Activated T-cell treated with anti-CD3 and anti-CD28 coated beads, Interleukin-2, amount 50 U/mL, for 72 hours (primary cell): ENCODE measurements around the gene TREH. TPM values are rescaled to one million over a fixed set of nuclear protein-coding genes. Genes with fewer than 3 reads are reported as not detected.
"Not testable (repeated sequence)": the region's sequence is repeated elsewhere in the genome, so short reads cannot be mapped to it uniquely, and the experiment has no call there.

Experiments
- ATAC-seq, 2 donors: fragments of 150-1000 bp; cut with Tn5 transposase; replicated peaks in 1 of 2; 2 replicates each; pipeline ENCODE4 v1.10.0; 2021; ENCODE audit warnings: moderate library complexity in 2 of 2, mild to moderate bottlenecking in 1 of 2
- DNase-seq, 2 donors: peaks; one replicate each; pipeline ENCODE4 v3.0.0; 2021 to 2022; ENCODE audit warnings: mixed read lengths in 1 of 2
- H3K27ac Mint-ChIP-seq: one replicate; pipeline ENCODE4 v1.8.0; 2022; ENCODE audit warnings: mild to moderate bottlenecking, moderate library complexity, mixed read lengths
- H3K27me3 Mint-ChIP-seq: one replicate; pipeline ENCODE4 v1.8.0; 2022; ENCODE audit warnings: low read depth, mixed read lengths
- H3K36me3 Mint-ChIP-seq, 2 donors: one replicate each; pipeline ENCODE4 v1.8.0; 2022; ENCODE audit warnings: mixed read lengths in 2 of 2, mild to moderate bottlenecking in 1 of 2; ENCODE audit not compliant: insufficient read depth in 2 of 2
- H3K4me1 Mint-ChIP-seq: one replicate; pipeline ENCODE4 v1.8.0; 2022; ENCODE audit warnings: low read depth, mixed read lengths
- H3K4me3 Mint-ChIP-seq, 2 donors: one replicate each; pipeline ENCODE4 v1.8.0; 2022; ENCODE audit warnings: mild to moderate bottlenecking in 2 of 2, mixed read lengths in 2 of 2, moderate library complexity in 2 of 2
- H3K9me3 Mint-ChIP-seq, 2 donors: one replicate each; pipeline ENCODE4 v1.8.0; 2022; ENCODE audit warnings: mixed read lengths in 2 of 2
- total RNA-seq, 2 donors: library from RNA; stranded (reverse); gene quantifications; one replicate each; pipeline ENCODE4 v1.2.3, GENCODE V29; 2022

The TREH gene
- total RNA-seq, 2 donors from 2014 or later = not detected

- H3K4me1 Mint-ChIP-seq = peaks cover 59% of the 10 kb centered on the region
- ATAC-seq (no peak), DNase-seq (no peak)
- no peaks in the 10 kb centered on the region for H3K27me3 Mint-ChIP-seq
- H3K36me3 Mint-ChIP-seq = no peaks in the 10 kb centered on the region
- no peaks in the 10 kb centered on the region for H3K9me3 Mint-ChIP-seq
- H3K27ac Mint-ChIP-seq = no peak overlapping the region
- peak overlapping the region; percentile 34 to 83 for H3K4me3 Mint-ChIP-seq
Observed at GRCh38 chr11:118690553-118691304, 11.3 kb upstream of the TREH start.

GRCh38 chr11:118689852-118690552 lies 10.6 kb upstream of the TREH start:
- H3K9me3 Mint-ChIP-seq = no peaks in the 10 kb centered on the region
- no peaks in the 10 kb centered on the region for H3K36me3 Mint-ChIP-seq
- no peaks in the 10 kb centered on the region for H3K27me3 Mint-ChIP-seq
- ATAC-seq (peak; percentile 91 to 92), DNase-seq (peak; percentile 89 to 90)
- peak overlapping the region; percentile 77 for H3K27ac Mint-ChIP-seq
- H3K4me1 Mint-ChIP-seq = peaks cover 52% of the 10 kb centered on the region
- peak overlapping the region; percentile 83 to 92 for H3K4me3 Mint-ChIP-seq

- Mint-ChIP-seq H3K4me1 (peaks cover 46% of the 10 kb centered on the region), H3K27ac (no peak overlapping the region), H3K4me3 (no peak overlapping the region), H3K9me3 (no peaks in the 10 kb centered on the region), H3K27me3 (no peaks in the 10 kb centered on the region), H3K36me3 (no peaks in the 10 kb centered on the region)
- DNase-seq (no peak), ATAC-seq (peak; percentile 15 to 17)
Observed at GRCh38 chr11:118689503-118689851, 10.0 kb upstream of the TREH start.

- Mint-ChIP-seq H3K4me1 (peaks cover 44% of the 10 kb centered on the region), H3K27ac (no peak overlapping the region), H3K36me3 (no peaks in the 10 kb centered on the region), H3K9me3 (no peaks in the 10 kb centered on the region), H3K27me3 (no peaks in the 10 kb centered on the region), H3K4me3 (peak overlapping the region in 1 of 2 donors; percentile 39)
- no peak for DNase-seq
- ATAC-seq = no peak
Observed at GRCh38 chr11:118688851-118689502, 9.5 kb upstream of the TREH start.

DNA sequence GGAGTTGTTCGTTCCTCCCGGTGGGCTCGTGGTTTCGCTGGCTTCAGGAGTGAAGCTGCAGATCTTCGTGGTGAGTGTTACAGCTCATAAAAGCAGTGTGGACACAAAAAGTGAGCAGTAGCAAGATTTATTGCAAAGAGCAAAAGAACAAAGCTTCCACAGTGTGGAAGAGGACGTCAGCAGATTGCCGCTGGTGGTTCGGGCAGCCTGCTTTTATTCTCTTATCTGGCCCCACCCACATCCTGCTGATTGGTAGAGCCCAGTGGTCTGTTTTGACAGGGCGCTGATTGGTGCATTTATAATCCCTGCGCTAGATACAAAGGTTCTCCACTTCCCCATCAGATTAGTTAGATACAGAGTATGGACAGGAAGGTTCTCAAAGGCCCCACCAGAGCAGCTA lies 8.9 kb upstream of the TREH start:
- Mint-ChIP-seq H3K4me1 (peaks cover 38% of the 10 kb centered on the region), H3K4me3 (peak overlapping the region; percentile 39 to 44)
- not testable (repeated sequence) for H3K27me3 Mint-ChIP-seq, ATAC-seq, H3K36me3 Mint-ChIP-seq, H3K27ac Mint-ChIP-seq, DNase-seq, H3K9me3 Mint-ChIP-seq

GRCh38 chr11:118687906-118688305 lies 8.5 kb upstream of the TREH start:
- H3K36me3 Mint-ChIP-seq = no peaks in the 10 kb centered on the region

DNA sequence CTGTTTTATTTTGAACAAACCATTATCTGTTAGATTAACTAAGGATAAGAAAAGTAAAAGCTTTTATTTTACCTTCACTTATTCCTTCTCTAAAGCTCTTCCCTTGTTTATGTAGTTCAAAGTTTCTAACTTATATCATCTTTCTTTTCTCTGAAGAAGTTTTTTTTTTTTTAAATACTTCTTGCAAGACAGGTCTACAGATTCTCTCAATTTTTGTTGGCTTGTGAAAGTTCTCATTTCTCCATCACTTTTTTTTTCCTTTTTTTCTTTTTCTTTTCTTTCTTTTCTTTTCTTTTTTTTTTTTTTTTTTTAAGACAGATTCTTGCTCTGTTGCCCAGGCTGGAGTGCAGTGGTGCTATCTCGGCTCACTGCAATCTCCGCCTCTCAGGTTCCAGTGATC lies 4.7 kb upstream of the TREH start:
- Mint-ChIP-seq H3K4me1 (peaks cover 5% of the 10 kb centered on the region), H3K27me3 (no peaks in the 10 kb centered on the region), H3K36me3 (no peaks in the 10 kb centered on the region), H3K27ac (no peak overlapping the region), H3K4me3 (no peak overlapping the region), H3K9me3 (no peaks in the 10 kb centered on the region)
- DNase-seq (no peak), ATAC-seq (no peak)

More at GRCh38 chr11:118687906-118688305, 8.5 kb upstream of the TREH start:
- H3K4me1 Mint-ChIP-seq = peaks cover 34% of the 10 kb centered on the region
- no peak overlapping the region for H3K27ac Mint-ChIP-seq
- H3K9me3 Mint-ChIP-seq = no peaks in the 10 kb centered on the region
- H3K4me3 Mint-ChIP-seq = peak overlapping the region in 1 of 2 donors; percentile 44
- H3K27me3 Mint-ChIP-seq = no peaks in the 10 kb centered on the region
- ATAC-seq = no peak
- DNase-seq = no peak

DNA sequence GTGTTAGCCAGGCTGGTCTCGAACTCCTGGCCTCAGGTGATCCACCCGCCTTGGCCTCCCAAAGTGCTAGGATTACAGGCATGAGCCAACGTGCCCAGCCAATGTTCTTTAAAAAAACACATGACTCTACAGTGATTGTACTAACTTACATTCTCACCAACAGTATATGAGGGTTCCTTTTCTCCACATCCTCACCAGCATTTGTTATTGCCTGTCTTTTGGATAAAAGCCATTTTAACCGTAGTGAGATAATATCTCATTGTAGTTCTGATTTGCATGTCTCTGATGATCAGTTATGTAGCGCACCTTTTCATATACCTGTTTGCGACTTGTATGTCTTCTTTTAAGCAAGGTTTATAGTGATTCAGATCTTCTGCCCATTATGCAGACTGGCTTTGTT lies 3.5 kb upstream of the TREH start:
- H3K9me3 Mint-ChIP-seq, H3K27me3 Mint-ChIP-seq, H3K4me3 Mint-ChIP-seq, DNase-seq, H3K36me3 Mint-ChIP-seq, H3K4me1 Mint-ChIP-seq, H3K27ac Mint-ChIP-seq, ATAC-seq: not testable (repeated sequence)

GRCh38 chr11:118682372-118682771 lies 2.9 kb upstream of the TREH start:
- H3K9me3 Mint-ChIP-seq = no peaks in the 10 kb centered on the region
- no peaks in the 10 kb centered on the region for H3K36me3 Mint-ChIP-seq
- H3K4me3 Mint-ChIP-seq = no peak overlapping the region
- no peak overlapping the region for H3K27ac Mint-ChIP-seq
- no peaks in the 10 kb centered on the region for H3K27me3 Mint-ChIP-seq
- H3K4me1 Mint-ChIP-seq = no peaks in the 10 kb centered on the region
- no peak for DNase-seq
- ATAC-seq = no peak

GRCh38 chr11:118678908-118679307 lies 542 bp downstream of the TREH start:
- H3K27ac Mint-ChIP-seq, DNase-seq, H3K4me3 Mint-ChIP-seq, ATAC-seq, H3K9me3 Mint-ChIP-seq, H3K36me3 Mint-ChIP-seq, H3K4me1 Mint-ChIP-seq, H3K27me3 Mint-ChIP-seq: not testable (repeated sequence)

DNA sequence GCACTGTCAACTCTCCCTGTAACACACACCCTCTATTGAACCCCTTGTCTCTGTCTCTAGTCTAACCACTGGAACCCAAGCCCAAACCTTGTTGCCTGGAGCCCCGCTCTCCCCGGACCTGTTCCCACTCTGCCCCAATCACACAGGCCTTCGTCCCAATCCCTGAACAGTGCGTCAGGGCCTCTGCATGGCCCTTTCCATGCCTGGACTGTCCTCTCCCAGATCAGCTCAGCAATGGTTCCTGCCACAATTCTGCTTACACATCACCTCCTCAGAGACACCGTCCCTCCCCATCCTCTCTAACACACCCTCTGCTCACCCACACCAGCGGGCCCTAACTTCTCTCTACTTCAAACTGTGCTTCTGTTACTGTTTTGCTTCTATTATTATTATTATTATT lies 1.5 kb downstream of the TREH start:
- no peaks in the 10 kb centered on the region for H3K4me1 Mint-ChIP-seq
- DNase-seq = no peak
- ATAC-seq = no peak
- H3K27ac Mint-ChIP-seq = no peak overlapping the region
- peaks cover 0 to 3% of the 10 kb centered on the region in 2 donors for H3K36me3 Mint-ChIP-seq
- H3K27me3 Mint-ChIP-seq = no peaks in the 10 kb centered on the region
- H3K9me3 Mint-ChIP-seq = no peaks in the 10 kb centered on the region
- H3K4me3 Mint-ChIP-seq = no peak overlapping the region

- no peaks in the 10 kb centered on the region for H3K27me3 Mint-ChIP-seq
- no peak for ATAC-seq
- H3K9me3 Mint-ChIP-seq = peaks cover 0 to 2% of the 10 kb centered on the region in 2 donors
- no peak for DNase-seq
- no peak overlapping the region for H3K4me3 Mint-ChIP-seq
- no peaks in the 10 kb centered on the region for H3K4me1 Mint-ChIP-seq
- H3K36me3 Mint-ChIP-seq = peaks cover 0 to 3% of the 10 kb centered on the region in 2 donors
- H3K27ac Mint-ChIP-seq = no peak overlapping the region
Observed at GRCh38 chr11:118674082-118674435, 5.4 kb downstream of the TREH start.

DNA sequence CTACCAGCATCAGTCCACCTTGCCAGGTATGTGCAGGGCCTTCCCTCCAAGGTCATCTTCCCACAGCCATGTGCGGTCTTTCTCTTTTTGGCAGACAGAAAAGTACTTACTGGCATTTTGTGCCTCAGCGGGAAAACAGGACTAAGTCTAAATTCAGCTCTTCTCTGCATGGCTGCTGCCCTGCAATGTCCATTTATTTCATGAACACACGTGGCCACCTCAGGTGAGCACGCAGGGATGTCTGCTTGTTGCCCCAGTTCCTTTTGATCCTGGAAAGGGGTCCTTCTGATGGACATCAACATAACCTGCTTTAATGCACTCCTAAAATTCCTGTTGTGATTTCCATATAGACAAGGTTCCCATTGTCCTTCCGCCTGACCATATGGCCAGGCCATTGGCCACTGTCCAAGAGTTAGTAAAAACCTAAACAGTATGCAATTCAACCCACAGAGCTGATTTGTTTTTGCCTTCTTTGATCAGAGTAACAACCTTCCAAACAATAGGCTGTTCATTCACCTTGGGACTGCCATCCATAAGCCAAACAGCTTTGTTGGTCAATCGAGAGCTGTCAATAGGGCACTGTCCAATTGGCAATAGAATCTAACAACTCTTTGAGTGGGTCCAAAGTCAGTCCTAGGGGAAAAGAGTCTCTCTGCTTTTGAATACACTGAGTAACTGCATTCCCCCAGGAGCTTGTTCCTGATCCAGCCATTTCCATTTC lies 5.9 kb downstream of the TREH start:
- Mint-ChIP-seq H3K9me3 (peaks cover 0 to 2% of the 10 kb centered on the region in 2 donors), H3K4me1 (no peaks in the 10 kb centered on the region), H3K4me3 (no peak overlapping the region), H3K36me3 (peaks cover 0 to 3% of the 10 kb centered on the region in 2 donors), H3K27ac (no peak overlapping the region), H3K27me3 (no peaks in the 10 kb centered on the region)
- DNase-seq (no peak), ATAC-seq (no peak)
